Astrocyte (in vitro differentiated cells and primary cell): ENCODE data around the gene TWF2. TPM values are rescaled to one million over a fixed set of nuclear protein-coding genes. Genes with fewer than 3 reads are reported as not detected.

Experiments
- DNase-seq: peaks from one replicate; pipeline ENCODE4 v3.0.0-alpha.2; 2010; ENCODE audit warnings: low read depth
- FAIRE-seq: peaks from 2 replicates; lab custom pipeline; 2011; peaks lifted over from hg19 to GRCh38; lab: Jason Lieb, UNC
- H2AFZ ChIP-seq: 2 replicates; pipeline ENCODE4 v1.6.0; 2012; ENCODE audit warnings: low read depth, low read length, inconsistent platforms
- H3K27ac ChIP-seq: 2 replicates; pipeline ENCODE4 v1.5.1; 2011; ENCODE audit warnings: low read depth, low read length, inconsistent platforms
- H3K27me3 ChIP-seq: 2 replicates; pipeline ENCODE4 v1.6.0; 2011; ENCODE audit warnings: low read length, inconsistent platforms; ENCODE audit not compliant: insufficient read depth
- H3K36me3 ChIP-seq: 2 replicates; pipeline ENCODE4 v1.5.1; 2011; ENCODE audit warnings: low read length, inconsistent platforms; ENCODE audit not compliant: insufficient read depth
- H3K4me1 ChIP-seq: 2 replicates; pipeline ENCODE4 v1.5.1; 2011; ENCODE audit warnings: low read length, inconsistent platforms; ENCODE audit not compliant: insufficient read depth
- H3K4me2 ChIP-seq: 2 replicates; pipeline ENCODE4 v1.6.0; 2012; ENCODE audit warnings: low read length, inconsistent platforms
- H3K4me3 ChIP-seq: 2 replicates; pipeline ENCODE4 v1.5.1; 2011; ENCODE audit warnings: low read depth, mild to moderate bottlenecking, low read length, inconsistent platforms; ENCODE audit not compliant: insufficient read depth
- H3K79me2 ChIP-seq: 2 replicates; pipeline ENCODE4 v1.6.0; 2012; ENCODE audit warnings: mild to moderate bottlenecking, low read length, inconsistent platforms; ENCODE audit not compliant: insufficient read depth
- H3K9ac ChIP-seq: 2 replicates; pipeline ENCODE4 v1.6.0; 2012; ENCODE audit warnings: mild to moderate bottlenecking, low read length, inconsistent platforms
- H3K9me3 ChIP-seq: 2 replicates; pipeline ENCODE4 v1.5.1; 2012; ENCODE audit warnings: low read depth, mild to moderate bottlenecking, low read length, inconsistent platforms; ENCODE audit not compliant: insufficient read depth
- H4K20me1 ChIP-seq: 2 replicates; pipeline ENCODE4 v1.6.0; 2012; ENCODE audit warnings: low read length, inconsistent platforms; ENCODE audit not compliant: insufficient read depth
- H3K27ac Mint-ChIP-seq: one replicate; pipeline ENCODE4 v1.8.0; 2021; ENCODE audit warnings: mild to moderate bottlenecking, mixed read lengths; ENCODE audit not compliant: unreplicated experiment
- H3K27me3 Mint-ChIP-seq: one replicate; pipeline ENCODE4 v1.8.0; 2021; ENCODE audit warnings: low read depth, mixed read lengths; ENCODE audit not compliant: unreplicated experiment
- H3K36me3 Mint-ChIP-seq: one replicate; pipeline ENCODE4 v1.8.0; 2021; ENCODE audit warnings: low read depth, mixed read lengths; ENCODE audit not compliant: unreplicated experiment
- H3K4me1 Mint-ChIP-seq: one replicate; pipeline ENCODE4 v1.8.0; 2021; ENCODE audit warnings: low read depth, mixed read lengths; ENCODE audit not compliant: unreplicated experiment
- H3K4me3 Mint-ChIP-seq: one replicate; pipeline ENCODE4 v1.8.0; 2021; ENCODE audit warnings: mild to moderate bottlenecking, moderate library complexity, mixed read lengths; ENCODE audit not compliant: unreplicated experiment
- H3K9me3 Mint-ChIP-seq: one replicate; pipeline ENCODE4 v1.8.0; 2021; ENCODE audit warnings: mild to moderate bottlenecking, mixed read lengths; ENCODE audit not compliant: unreplicated experiment
- CTCF ChIP-seq: IDR thresholded peaks from 2 replicates; pipeline ENCODE4 v1.5.1; 2011; ENCODE audit warnings: low read depth, mild to moderate bottlenecking, inconsistent platforms, low read length, moderate library complexity; ENCODE audit not compliant: insufficient read depth
- EZH2 ChIP-seq: IDR thresholded peaks from 2 replicates; pipeline ENCODE4 v1.6.1; 2012; ENCODE audit warnings: mild to moderate bottlenecking, low read length, inconsistent platforms; ENCODE audit not compliant: insufficient read depth
- microRNA-seq: library from miRNA; unstranded; fragments of <30 nt; microRNA quantifications from one replicate; pipeline ENCODE4 v1.2.0, GENCODE V29; 2020
- total RNA-seq: library from RNA; stranded (reverse); gene quantifications from 2 replicates; pipeline ENCODE4 v1.2.1, GENCODE V29; 2021

TWF2 gene
- total RNA-seq, 1 donor from 2014 or later: 103 TPM

DNA sequence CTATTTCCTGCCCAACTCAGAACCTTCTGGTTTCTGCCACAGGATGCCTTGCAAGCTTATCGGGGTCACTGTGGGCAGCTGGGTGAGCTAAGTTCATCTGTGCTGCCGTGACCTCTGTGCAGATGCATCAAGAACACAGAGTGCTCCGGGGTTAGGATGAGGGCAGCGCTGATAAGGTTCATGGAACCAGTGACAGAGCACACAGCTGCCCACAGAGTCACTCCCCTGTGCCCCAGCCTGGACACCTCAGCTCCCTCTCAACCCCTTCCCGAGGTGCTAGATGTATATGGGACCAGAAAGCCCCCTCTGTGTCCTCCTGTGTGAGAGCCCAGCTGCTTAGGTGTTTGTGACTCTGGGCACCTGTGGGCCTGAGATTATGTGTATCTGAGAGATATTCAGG, 56.8 kb downstream of the TWF2 start:
- H3K27me3 ChIP-seq: no peaks in the 10 kb centered on the region
- H2AFZ ChIP-seq: no peak overlapping the region
- no peaks in the 10 kb centered on the region for H3K4me1 ChIP-seq
- H3K4me1 Mint-ChIP-seq: peaks cover 1% of the 10 kb centered on the region
- no peak overlapping the region for H3K9ac ChIP-seq
- no peak overlapping the region for H3K4me2 ChIP-seq
- H3K27ac Mint-ChIP-seq: no peak overlapping the region
- H3K36me3 ChIP-seq: no peaks in the 10 kb centered on the region
- no peaks in the 10 kb centered on the region for H3K36me3 Mint-ChIP-seq
- peaks cover 25% of the 10 kb centered on the region for H3K27me3 Mint-ChIP-seq
- no peak for TF ChIP-seq EZH2
- TF ChIP-seq CTCF: no peak
- no peak overlapping the region for H3K4me3 ChIP-seq
- H4K20me1 ChIP-seq: no peaks in the 10 kb centered on the region
- H3K27ac ChIP-seq: no peak overlapping the region
- H3K9me3 Mint-ChIP-seq: peaks cover 6% of the 10 kb centered on the region
- H3K9me3 ChIP-seq: no peaks in the 10 kb centered on the region
- H3K79me2 ChIP-seq: no peaks in the 10 kb centered on the region
- FAIRE-seq (no peak), DNase-seq (no peak)
- no peak overlapping the region for H3K4me3 Mint-ChIP-seq

DNA sequence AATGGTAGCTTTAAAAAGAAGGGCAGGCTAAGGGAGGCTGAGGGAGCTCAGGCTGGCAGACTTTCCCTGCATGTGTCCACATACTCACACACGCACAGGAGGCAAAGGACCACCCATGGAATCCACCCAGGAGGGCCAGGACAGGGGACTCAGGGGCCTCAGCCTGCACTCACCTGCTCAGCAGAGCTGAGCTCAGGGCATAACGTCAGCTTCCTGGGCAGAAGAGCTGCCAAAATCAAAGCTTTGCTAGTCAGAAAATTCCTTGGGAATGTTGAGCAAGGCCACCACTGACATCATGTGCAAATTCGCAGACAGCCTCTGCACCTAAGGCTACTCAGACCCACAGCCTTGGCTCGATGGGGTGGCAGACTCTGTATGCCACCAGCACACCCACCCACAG, 57.4 kb downstream of the TWF2 start:
- TF ChIP-seq CTCF (no peak), EZH2 (no peak)
- Mint-ChIP-seq H3K27ac (no peak overlapping the region), H3K27me3 (peaks cover 25% of the 10 kb centered on the region), H3K9me3 (peaks cover 3% of the 10 kb centered on the region), H3K4me1 (peaks cover 1% of the 10 kb centered on the region), H3K4me3 (no peak overlapping the region), H3K36me3 (no peaks in the 10 kb centered on the region)
- Histone ChIP-seq H3K4me3 (no peak overlapping the region), H3K27me3 (no peaks in the 10 kb centered on the region), H3K4me2 (no peak overlapping the region), H2AFZ (no peak overlapping the region), H3K79me2 (no peaks in the 10 kb centered on the region), H3K9me3 (no peaks in the 10 kb centered on the region), H3K27ac (no peak overlapping the region), H4K20me1 (no peaks in the 10 kb centered on the region), H3K9ac (no peak overlapping the region), H3K4me1 (no peaks in the 10 kb centered on the region), H3K36me3 (no peaks in the 10 kb centered on the region)
- FAIRE-seq (no peak), DNase-seq (peak; percentile 60)

Small RNAs within 50 kb of the gene (microRNA-seq; reads per million reads assigned to microRNA genes)
- gene MIRLET7G: 6,387 reads per million, percentile 93 among the genes with 10 or more reads in this experiment

Other genes starting within 250 kb of the TWF2 start
- gene RPL29, start 243.3 kb downstream of the TWF2 start, total RNA-seq: 768 and 872 TPM in 2 replicates
- gene DUSP7, start 182.6 kb downstream of the TWF2 start, total RNA-seq: 24.2 and 24.9 TPM in 2 replicates
- 3.1 and 3.7 TPM in 2 replicates for gene POC1A, start 84.7 kb downstream of the TWF2 start, total RNA-seq
- 51.4 and 56.3 TPM in 2 replicates for gene ALAS1, start 41.0 kb downstream of the TWF2 start, total RNA-seq
- 0.25 and 0.36 TPM in 2 replicates for gene TLR9, start 13.5 kb downstream of the TWF2 start, total RNA-seq
- 8.9 and 9.1 TPM in 2 replicates for gene PPM1M, start 6.6 kb upstream of the TWF2 start, total RNA-seq
- gene WDR82, start 39.5 kb upstream of the TWF2 start, total RNA-seq: 57.4 and 59.7 TPM in 2 replicates
- gene GLYCTK, start 48.7 kb upstream of the TWF2 start, total RNA-seq: 4.8 and 5.2 TPM in 2 replicates
- gene DNAH1, start 77.2 kb upstream of the TWF2 start, total RNA-seq: 2.2 and 2.3 TPM in 2 replicates
- gene BAP1, start 170.8 kb upstream of the TWF2 start, total RNA-seq: 70.6 and 74.0 TPM in 2 replicates
- gene PHF7, start 171.5 kb upstream of the TWF2 start, total RNA-seq: 3.9 and 4.8 TPM in 2 replicates
- 0.09 and 0.26 TPM in 2 replicates for gene SEMA3G, start 205.9 kb upstream of the TWF2 start, total RNA-seq
- gene TNNC1, start 214.9 kb upstream of the TWF2 start, total RNA-seq: 5.4 and 12.4 TPM in 2 replicates
- 118 TPM in 2 replicates for gene NISCH, start 216.4 kb upstream of the TWF2 start, total RNA-seq